AG10803 (cell line): Measurements from ENCODE around the gene RIPPLY2.
A peak's percentile ranks its signal among the peaks of the same experiment; 100 is the strongest.

Source experiments
- DNase-seq: peaks from one replicate; pipeline ENCODE4 v3.0.0; 2010; ENCODE audit warnings: low read depth
- H3K4me3 ChIP-seq: 2 replicates; pipeline ENCODE4 v1.5.1; 2011; ENCODE audit warnings: mild to moderate bottlenecking, low read length, control low read depth
- TF ChIP-seq, protein P1 (sequence below): conservative IDR thresholded peaks from 2 replicates; pipeline ENCODE4 v1.5.1; 2011; ENCODE audit warnings: mild to moderate bottlenecking, low read length, control low read depth, inconsistent platforms

RIPPLY2 gene

DNA sequence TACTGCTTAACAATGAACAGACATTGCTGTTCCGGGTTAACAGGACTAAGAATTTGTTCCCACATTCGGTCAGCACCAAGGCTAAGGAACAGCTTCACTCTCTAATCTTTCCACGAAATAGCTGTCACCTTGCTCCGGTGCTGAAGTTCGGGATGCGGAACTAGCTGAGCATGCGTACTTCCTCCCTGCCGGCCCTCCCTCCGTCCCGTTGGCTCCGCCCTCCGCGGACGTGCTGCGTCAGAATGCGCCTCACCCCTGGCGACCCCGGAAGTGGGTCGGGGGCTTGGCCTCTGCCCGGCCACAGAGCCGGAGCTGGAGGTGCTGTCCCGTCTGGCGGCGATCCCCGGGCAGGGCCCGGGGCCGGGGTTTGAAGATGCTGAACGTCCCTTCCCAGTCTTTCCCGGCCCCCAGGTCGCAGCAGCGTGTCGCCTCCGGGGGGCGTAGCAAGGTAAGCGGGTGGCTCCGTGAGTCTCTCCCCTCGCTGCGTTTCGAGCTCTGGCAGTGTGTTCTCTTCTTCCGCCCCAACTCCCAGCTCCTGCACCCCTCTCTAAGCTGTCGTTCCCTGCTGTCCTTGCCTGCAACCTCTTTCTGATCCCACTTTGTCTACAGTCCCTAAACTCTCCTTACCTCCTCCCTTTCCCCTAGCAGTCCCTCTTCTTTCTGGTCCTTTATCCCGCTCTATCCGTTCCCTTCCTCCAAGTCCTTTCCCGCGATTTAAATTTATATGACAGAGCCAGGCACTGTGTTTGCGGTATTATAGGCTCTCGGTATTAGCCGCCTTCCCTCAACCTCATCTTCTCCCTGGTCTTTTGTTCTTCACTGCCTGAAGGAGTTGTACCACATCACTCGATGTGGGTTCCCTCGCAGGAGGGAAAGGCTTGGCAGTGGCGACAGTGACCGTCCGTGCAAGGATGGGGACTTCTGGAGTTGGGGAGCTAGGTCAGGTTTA lies 6.5 kb downstream of the RIPPLY2 start, which contains the start of gene CYB5R4:
Gene CYB5R4, plus strand, starts transcription at position 280 of the 949 bp plus-strand sequence. Its CDS starts 94 bp downstream, at position 374.
- TF ChIP-seq, protein P1, sequence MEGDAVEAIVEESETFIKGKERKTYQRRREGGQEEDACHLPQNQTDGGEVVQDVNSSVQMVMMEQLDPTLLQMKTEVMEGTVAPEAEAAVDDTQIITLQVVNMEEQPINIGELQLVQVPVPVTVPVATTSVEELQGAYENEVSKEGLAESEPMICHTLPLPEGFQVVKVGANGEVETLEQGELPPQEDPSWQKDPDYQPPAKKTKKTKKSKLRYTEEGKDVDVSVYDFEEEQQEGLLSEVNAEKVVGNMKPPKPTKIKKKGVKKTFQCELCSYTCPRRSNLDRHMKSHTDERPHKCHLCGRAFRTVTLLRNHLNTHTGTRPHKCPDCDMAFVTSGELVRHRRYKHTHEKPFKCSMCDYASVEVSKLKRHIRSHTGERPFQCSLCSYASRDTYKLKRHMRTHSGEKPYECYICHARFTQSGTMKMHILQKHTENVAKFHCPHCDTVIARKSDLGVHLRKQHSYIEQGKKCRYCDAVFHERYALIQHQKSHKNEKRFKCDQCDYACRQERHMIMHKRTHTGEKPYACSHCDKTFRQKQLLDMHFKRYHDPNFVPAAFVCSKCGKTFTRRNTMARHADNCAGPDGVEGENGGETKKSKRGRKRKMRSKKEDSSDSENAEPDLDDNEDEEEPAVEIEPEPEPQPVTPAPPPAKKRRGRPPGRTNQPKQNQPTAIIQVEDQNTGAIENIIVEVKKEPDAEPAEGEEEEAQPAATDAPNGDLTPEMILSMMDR, result peak; percentile 50
- H3K4me3 ChIP-seq, result peak within 1 kb of the TSS; percentile 94
- peak; percentile 92 for DNase-seq

DNA sequence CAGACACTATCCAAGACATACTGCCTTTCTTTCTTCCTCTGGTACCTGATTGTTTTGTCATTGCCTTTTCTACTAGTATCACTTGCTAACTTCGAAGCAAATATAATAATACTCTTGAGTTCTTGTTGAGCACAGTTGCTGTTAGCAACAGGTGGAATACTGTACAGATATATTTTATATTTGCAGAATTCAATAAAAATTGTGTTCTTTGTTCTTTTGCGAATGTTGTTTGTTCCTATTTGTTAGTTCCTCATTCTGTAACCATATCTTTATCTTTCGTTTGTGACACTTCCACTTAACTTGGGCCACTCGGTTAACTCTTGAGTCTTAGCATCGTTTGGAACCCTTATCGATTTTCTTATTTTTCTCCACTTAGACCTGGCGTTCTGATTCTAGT lies 7.2 kb downstream of the RIPPLY2 start:
- TF ChIP-seq, protein P1, result no peak
- no peak for DNase-seq
- peak overlapping the region; percentile 94 for H3K4me3 ChIP-seq

DNA sequence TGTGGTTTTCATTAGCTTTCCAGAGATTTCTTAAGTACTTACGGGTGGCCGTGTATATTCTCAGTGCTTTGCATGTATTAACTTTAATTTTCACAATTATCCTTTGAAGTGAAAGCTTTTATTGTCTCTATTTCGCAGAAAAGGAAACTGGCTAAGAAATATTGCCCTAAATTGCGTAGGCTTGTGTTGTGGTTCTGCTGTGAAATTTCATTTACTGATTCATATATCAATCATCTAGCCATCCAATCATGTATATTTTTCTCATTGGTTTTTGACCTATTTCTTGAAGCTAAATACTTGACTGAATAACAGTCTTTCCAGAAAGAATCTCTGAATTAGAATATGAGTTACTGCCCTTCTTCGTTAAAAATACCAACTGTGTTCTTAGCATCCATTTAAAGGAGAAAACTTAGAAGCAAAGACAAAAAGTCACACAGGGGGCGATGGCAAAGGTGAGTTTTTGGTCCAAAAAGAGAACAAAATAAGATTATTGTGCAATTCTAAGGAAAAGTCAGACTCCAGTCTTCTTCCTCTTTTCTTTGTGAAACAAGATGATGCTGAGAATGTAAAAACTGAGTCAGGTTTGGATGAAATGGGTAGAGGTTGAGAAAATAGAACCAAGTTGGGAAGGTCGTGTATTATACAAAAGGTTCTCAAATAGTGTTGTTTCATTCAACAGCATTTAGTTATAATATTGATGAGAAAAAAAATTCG lies 7.8 kb downstream of the RIPPLY2 start:
- no peak for DNase-seq
- TF ChIP-seq, protein P1, result no peak
- peak overlapping the region; percentile 94 for H3K4me3 ChIP-seq

DNA sequence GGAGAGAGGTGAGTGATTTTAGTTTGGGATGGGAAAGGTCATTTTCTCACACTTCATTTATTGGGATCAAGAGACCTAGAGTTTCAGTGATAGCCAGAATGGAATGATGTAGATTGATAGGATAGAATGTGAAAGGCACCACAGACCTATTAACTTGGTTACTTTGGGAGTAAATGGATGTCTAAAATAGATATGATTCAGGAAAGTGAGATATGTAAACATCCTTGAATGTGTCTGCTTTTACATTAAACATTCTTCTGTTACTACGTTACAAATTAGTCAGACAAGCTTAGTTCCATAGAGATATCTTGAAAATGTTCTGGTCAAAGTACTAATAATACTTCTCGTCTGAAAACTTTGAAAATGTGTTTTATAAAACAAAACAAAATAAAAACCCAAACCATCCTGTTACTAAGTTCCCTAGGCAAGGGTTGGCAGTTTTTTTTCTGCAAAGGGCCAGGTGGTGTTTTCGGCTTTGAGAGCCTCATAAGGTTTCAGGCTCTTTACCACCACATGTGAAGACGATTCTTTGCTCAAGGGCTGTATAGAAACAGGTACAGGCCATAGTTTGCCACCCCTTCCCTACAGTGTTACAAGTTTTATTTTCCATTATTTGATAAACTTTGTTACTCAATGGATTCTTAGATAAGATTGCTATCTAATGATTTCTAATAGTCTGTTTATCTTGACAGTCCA lies 9.8 kb downstream of the RIPPLY2 start:
- DNase-seq, result no peak
- TF ChIP-seq, protein P1, result no peak
- H3K4me3 ChIP-seq, result no peak overlapping the region

DNA sequence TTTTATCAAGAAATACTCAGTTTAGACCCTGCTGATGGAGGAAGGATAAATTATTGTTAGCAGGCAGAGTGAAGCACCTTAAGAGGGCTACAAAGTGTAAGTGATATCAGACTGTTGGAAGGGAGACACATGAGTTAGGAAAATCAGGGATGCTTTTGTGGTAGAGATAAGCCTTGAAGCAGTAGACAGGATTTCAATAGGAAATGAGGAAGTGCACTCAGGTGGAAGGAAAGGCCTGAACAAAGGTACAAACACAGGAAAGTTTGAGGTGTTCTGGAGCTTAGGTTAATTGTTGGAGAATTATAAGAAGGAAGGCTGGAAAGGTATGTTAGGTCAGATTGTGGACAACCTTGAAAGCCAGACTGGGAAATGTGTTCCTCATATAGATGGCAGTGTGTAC lies 13.9 kb downstream of the RIPPLY2 start:
- no peak for DNase-seq
- TF ChIP-seq, protein P1, result no peak
- H3K4me3 ChIP-seq, result no peak overlapping the region

DNA sequence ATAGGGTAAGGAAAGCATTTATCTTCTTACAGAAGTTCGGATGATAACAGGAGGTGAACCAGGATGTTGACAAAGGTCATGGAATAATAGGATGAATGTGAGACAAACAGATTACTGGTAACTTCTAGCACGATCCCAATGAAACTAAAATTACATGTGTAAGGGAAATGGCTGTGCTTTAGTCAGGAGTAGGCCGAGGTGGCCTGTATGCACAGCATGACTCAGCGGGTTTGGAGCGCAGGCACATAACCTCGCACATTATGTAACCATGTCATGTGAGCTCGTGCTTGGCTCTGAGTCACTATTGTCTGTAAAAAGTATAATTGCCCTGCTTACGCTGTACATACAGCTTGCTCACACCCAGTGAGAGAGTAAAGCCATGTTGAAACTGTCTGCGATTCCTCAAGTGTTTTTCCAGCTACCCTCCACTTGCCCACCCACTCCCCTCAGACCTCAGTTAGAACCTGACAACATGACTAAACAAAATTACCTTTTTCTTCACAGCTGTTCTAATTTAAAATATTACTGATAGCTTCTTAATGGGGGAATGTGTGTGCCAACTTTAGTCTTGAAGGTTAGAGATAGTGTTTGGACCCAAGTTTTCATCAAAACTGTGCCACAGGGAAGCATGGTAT lies 14.5 kb downstream of the RIPPLY2 start:
- peak; percentile 97 for DNase-seq
- TF ChIP-seq, protein P1, result no peak
- no peak overlapping the region for H3K4me3 ChIP-seq
